Loucy (cell line): ENCODE data around the gene ZBTB3.

Experiments used
- H2AFZ ChIP-seq: fragments of 200-600 bp; sonication (generic); 2 replicates; pipeline ENCODE4 v1.6.0; 2016; ENCODE audit warnings: antibody characterized with exemption, mild to moderate bottlenecking, low read length, moderate library complexity
- H3F3A ChIP-seq: fragments of 200-600 bp; 2 replicates; pipeline ENCODE4 v1.6.0; 2016; ENCODE audit warnings: antibody characterized with exemption, low read depth, mild to moderate bottlenecking
- H3K27me3 ChIP-seq: fragments of 200-600 bp; sonication (generic); 2 replicates; pipeline ENCODE4 v1.6.1; 2014; ENCODE audit warnings: low read length, mild to moderate bottlenecking; ENCODE audit not compliant: insufficient read depth, poor library complexity, severe bottlenecking
- H3K36me3 ChIP-seq: fragments of 200-600 bp; sonication (generic); 2 replicates; pipeline ENCODE4 v1.6.1; 2016; ENCODE audit warnings: low read length; ENCODE audit not compliant: insufficient read depth
- H3K4me1 ChIP-seq: fragments of 200-600 bp; sonication (generic); 2 replicates; pipeline ENCODE4 v1.5.1; 2014; ENCODE audit warnings: low read length, mild to moderate bottlenecking; ENCODE audit not compliant: insufficient read depth, poor library complexity, severe bottlenecking
- H3K4me2 ChIP-seq: fragments of 200-600 bp; sonication (generic); 2 replicates; pipeline ENCODE4 v1.6.0; 2014; ENCODE audit warnings: antibody characterized with exemption, low read length, low read depth, mild to moderate bottlenecking; ENCODE audit not compliant: poor library complexity, severe bottlenecking
- H3K4me3 ChIP-seq: fragments of 200-600 bp; sonication (generic); 2 replicates; pipeline ENCODE4 v1.5.1; 2014; ENCODE audit warnings: low read length, mild to moderate bottlenecking, mixed read lengths; ENCODE audit not compliant: poor library complexity, severe bottlenecking
- H3K79me2 ChIP-seq: fragments of 200-600 bp; sonication (generic); 2 replicates; pipeline ENCODE4 v1.6.1; 2014; ENCODE audit warnings: low read length; ENCODE audit not compliant: insufficient read depth
- H3K9ac ChIP-seq: fragments of 200-600 bp; sonication (generic); 2 replicates; pipeline ENCODE4 v1.6.0; 2014; ENCODE audit warnings: mild to moderate bottlenecking, low read depth, low read length, moderate library complexity; ENCODE audit not compliant: poor library complexity, severe bottlenecking
- H3K9me2 ChIP-seq: fragments of 200-600 bp; sonication (generic); replicated peaks from 2 replicates; pipeline ENCODE4 v1.6.1; 2016; ENCODE audit warnings: low read depth, low read length, mixed read lengths
- H3K9me3 ChIP-seq: fragments of 200-600 bp; sonication (generic); 2 replicates; pipeline ENCODE4 v1.6.1; 2014; ENCODE audit warnings: mild to moderate bottlenecking, antibody characterized with exemption, low read length, low read depth; ENCODE audit not compliant: insufficient read depth
- H4K20me1 ChIP-seq: fragments of 200-600 bp; sonication (generic); 2 replicates; pipeline ENCODE4 v1.6.0; 2014; ENCODE audit warnings: antibody characterized with exemption, low read length, mild to moderate bottlenecking; ENCODE audit not compliant: insufficient read depth, poor library complexity, severe bottlenecking
- EZH2phosphoT487 ChIP-seq: fragments of 200-600 bp; IDR thresholded peaks from 2 replicates; pipeline ENCODE4 v1.6.1; 2018; ENCODE audit warnings: antibody characterized with exemption, mild to moderate bottlenecking, moderate library complexity, borderline replicate concordance
- TF ChIP-seq, protein P1 (sequence below): fragments of 200-600 bp; sonication (generic); conservative IDR thresholded peaks from 2 replicates; pipeline ENCODE4 v1.5.1; 2014; ENCODE audit warnings: mild to moderate bottlenecking, antibody characterized with exemption, low read length

Gene ZBTB3

DNA sequence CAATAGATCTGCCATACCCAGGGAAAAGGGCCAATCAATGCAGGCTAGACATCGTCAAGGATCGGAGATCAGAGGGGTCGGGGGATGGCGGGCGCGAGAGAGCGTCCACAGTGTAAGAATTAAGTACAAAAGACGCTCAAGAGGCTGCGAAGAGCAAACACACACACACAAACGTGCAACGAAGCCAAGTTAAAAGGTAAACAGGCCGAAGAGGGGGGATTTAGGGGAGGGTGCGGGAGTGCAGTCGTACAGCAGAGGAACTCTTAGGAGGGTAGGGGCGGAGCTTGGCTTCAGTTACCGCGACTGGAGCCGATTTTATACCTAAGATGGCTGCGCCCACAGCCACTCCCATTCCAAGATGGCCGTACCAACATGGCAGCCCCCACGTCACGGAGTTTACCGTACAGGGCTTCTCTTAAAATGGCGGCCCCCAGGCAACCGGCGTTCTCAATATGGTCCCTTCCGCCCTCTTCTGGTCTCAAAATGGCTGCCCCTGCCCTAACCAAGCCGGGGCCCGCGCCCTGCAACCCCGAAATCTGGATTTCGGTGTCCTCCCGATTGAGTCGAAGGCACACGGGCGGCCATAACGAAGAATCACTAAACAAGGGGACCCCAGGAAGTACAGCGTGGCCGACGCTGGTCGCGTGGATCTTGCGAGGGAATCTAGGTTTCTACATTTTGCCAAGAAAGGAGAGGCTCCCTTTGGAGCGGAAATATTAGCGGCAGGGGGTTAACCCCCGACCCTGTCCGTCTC lies 44.5 kb downstream of the ZBTB3 start:
- H3K9me3 ChIP-seq = no peaks in the 10 kb centered on the region
- peaks cover 12% of the 10 kb centered on the region; the same call in 1 of the 2 replicates for H3K79me2 ChIP-seq
- H3K9ac ChIP-seq = no peak overlapping the region
- H3F3A ChIP-seq = peaks cover 12% of the 10 kb centered on the region
- no peak overlapping the region for H3K4me2 ChIP-seq
- peaks cover 66% of the 10 kb centered on the region for H3K36me3 ChIP-seq
- H3K27me3 ChIP-seq = no peaks in the 10 kb centered on the region
- no peaks in the 10 kb centered on the region for H3K9me2 ChIP-seq
- H4K20me1 ChIP-seq = peaks cover 28% of the 10 kb centered on the region
- H2AFZ ChIP-seq = no peak overlapping the region
- H3K4me3 ChIP-seq = no peak overlapping the region
- no peak for TF ChIP-seq EZH2phosphoT487
- TF ChIP-seq, protein P1, sequence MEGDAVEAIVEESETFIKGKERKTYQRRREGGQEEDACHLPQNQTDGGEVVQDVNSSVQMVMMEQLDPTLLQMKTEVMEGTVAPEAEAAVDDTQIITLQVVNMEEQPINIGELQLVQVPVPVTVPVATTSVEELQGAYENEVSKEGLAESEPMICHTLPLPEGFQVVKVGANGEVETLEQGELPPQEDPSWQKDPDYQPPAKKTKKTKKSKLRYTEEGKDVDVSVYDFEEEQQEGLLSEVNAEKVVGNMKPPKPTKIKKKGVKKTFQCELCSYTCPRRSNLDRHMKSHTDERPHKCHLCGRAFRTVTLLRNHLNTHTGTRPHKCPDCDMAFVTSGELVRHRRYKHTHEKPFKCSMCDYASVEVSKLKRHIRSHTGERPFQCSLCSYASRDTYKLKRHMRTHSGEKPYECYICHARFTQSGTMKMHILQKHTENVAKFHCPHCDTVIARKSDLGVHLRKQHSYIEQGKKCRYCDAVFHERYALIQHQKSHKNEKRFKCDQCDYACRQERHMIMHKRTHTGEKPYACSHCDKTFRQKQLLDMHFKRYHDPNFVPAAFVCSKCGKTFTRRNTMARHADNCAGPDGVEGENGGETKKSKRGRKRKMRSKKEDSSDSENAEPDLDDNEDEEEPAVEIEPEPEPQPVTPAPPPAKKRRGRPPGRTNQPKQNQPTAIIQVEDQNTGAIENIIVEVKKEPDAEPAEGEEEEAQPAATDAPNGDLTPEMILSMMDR = no peak
- H3K4me1 ChIP-seq = peaks cover 13% of the 10 kb centered on the region

- H3K27me3 ChIP-seq = no peaks in the 10 kb centered on the region
- H2AFZ ChIP-seq = no peak overlapping the region
- no peak for TF ChIP-seq EZH2phosphoT487
- TF ChIP-seq, protein P1 = no peak
- no peak overlapping the region for H3K9ac ChIP-seq
- H3K4me3 ChIP-seq = no peak overlapping the region
- peaks cover 21% of the 10 kb centered on the region for H4K20me1 ChIP-seq
- H3K4me1 ChIP-seq = peaks cover 13% of the 10 kb centered on the region
- peaks cover 8% of the 10 kb centered on the region; the same call in 1 of the 2 replicates for H3K79me2 ChIP-seq
- no peaks in the 10 kb centered on the region for H3K9me3 ChIP-seq
- peaks cover 12% of the 10 kb centered on the region for H3F3A ChIP-seq
- peaks cover 60% of the 10 kb centered on the region for H3K36me3 ChIP-seq
- no peak overlapping the region for H3K4me2 ChIP-seq
- H3K9me2 ChIP-seq = no peaks in the 10 kb centered on the region
These were observed 45.2 kb downstream of the ZBTB3 start for GRCh38 chr11:62708793-62709192.

- Histone ChIP-seq H3K9ac (no peak overlapping the region), H3K4me3 (no peak overlapping the region), H3K36me3 (peaks cover 56% of the 10 kb centered on the region), H3K9me2 (no peaks in the 10 kb centered on the region), H3F3A (peaks cover 12% of the 10 kb centered on the region), H2AFZ (no peak overlapping the region), H3K79me2 (peaks cover 4% of the 10 kb centered on the region; the same call in 1 of the 2 replicates), H4K20me1 (peaks cover 17% of the 10 kb centered on the region), H3K4me2 (no peak overlapping the region), H3K27me3 (no peaks in the 10 kb centered on the region), H3K4me1 (peaks cover 13% of the 10 kb centered on the region), H3K9me3 (no peaks in the 10 kb centered on the region)
- TF ChIP-seq EZH2phosphoT487 = no peak
- TF ChIP-seq, protein P1 = no peak
These were observed 45.6 kb downstream of the ZBTB3 start for GRCh38 chr11:62708392-62708791.
